Hematopoietic multipotent progenitor cell treated with erythropoietin and hydrocortisone succinate and interleukin-3 and kit ligand, for 4 days (in vitro differentiated cells): ENCODE data around the gene MRPS34.
"Not testable (repeated sequence)": the region's sequence is repeated elsewhere in the genome, so short reads cannot be mapped to it uniquely, and the experiment has no call there.

Experiments used
- DNase-seq: peaks from one replicate; pipeline ENCODE4 v3.0.0-alpha.2; 2015

MRPS34 gene

DNA sequence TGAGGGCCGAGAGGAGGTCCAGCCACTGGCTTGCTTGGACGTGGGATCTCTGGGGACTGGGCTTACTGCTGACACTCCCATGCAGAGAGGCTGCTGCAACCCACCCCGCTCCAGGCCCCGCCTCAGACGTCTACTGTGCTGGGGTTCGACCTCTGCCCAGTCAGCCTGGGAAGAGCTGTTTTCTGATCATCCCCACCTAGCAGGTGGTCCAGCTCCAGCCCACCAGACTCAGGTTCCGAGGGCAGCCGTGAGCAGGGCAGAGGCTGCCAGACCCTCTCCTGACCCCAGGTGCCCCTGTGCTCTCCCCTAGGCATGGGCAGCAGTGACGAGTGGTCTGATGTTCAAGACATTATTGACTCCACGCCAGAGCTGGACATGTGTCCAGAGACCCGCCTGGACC, 25.0 kb downstream of the MRPS34 start:
- no peak for DNase-seq

DNA sequence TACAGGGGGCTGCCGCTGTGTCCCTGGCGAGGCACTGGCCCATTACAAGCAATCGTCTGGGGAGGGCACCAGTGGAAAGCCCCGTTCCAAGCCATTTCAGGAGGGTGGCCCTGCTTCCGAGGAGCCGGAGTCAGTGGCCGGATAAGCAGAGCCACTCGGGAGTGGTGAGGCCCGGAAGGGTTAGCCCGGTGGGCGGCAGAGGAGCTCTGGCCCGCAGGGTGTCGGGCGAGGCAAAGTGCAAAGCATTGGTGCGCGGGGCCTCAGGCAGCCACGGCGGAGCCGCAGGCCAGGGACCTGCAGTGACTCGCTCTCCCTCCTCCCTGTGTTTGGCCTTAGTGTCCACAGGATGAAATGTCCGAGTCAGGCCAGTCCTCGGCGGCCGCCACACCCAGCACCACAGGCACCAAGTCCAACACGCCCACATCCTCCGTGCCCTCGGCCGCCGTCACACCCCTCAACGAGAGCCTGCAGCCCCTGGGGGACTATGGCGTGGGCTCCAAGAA, 26.2 kb downstream of the MRPS34 start:
- DNase-seq = no peak

DNA sequence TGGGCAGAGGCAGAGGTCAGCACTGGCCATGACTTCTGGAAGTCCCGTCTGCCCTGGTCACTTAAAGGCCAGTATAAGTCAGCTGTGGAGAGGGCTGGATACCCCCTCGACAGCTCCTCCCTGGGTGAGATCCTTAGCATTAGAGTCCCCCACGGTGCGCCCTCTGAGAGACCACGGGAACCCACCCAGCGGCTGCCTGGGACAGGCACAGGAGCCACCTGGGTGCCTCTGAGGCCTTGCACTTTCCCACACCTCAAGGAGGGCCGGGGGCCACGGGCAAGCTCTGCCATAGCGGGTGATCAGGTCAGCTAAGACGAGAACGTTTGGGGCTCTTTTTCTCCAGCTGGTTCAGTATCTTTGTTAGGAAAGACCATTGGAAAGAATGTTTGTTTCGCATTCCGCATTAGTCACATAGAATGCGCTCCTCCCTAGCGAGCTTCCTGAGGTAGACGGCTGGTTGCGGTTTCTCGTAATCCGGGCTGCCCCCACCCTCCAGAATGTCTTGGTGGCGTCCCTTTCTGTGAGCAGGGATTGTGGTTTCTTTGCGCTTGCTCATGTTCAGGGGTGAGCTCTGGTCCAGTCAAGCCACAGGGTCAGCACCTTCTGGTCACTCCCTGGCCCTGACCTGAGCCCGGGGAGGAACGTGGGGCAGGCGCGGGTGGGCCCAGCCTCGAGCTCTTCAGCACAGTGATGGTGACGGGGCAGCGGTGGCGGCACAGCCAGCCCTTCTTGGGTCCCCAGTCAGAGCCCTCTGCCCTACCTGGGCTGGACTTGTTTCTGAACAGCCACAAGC, 26.8 kb downstream of the MRPS34 start:
- no peak for DNase-seq

DNA sequence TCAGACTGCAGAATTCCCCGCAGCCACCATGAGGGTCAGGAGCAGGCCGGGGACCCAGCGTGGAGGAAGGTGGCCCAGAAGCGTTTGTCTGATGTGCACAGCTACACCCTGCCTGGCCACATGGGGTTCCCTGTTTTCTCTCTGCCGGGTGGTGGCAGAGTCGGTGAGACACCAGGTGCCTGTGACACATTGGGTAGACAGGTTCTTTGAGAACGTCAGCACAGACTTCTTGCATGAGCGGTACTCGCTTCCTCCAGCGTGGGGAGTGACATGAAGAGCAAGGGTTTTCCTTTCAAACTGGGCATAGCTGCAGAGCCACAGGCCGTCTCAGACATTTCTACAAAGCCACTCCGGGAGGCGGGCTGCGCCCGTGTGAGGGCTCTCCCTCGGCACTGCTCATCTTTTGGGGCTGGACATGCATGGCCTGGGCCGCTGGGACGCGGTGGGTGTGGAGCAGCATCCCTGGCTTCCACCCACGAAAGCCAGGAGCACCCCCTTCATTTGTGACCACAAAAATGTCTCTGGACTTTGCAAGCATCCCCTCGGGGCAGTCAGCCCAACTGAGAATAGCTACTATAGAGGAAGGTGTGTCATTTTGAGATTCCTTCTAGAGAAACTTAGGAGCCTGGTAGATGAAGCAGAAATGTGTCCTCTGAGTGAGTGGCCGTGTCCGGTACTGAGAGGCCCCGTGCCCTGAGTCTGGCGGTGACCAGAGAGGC, 27.6 kb downstream of the MRPS34 start:
- no peak for DNase-seq

DNA sequence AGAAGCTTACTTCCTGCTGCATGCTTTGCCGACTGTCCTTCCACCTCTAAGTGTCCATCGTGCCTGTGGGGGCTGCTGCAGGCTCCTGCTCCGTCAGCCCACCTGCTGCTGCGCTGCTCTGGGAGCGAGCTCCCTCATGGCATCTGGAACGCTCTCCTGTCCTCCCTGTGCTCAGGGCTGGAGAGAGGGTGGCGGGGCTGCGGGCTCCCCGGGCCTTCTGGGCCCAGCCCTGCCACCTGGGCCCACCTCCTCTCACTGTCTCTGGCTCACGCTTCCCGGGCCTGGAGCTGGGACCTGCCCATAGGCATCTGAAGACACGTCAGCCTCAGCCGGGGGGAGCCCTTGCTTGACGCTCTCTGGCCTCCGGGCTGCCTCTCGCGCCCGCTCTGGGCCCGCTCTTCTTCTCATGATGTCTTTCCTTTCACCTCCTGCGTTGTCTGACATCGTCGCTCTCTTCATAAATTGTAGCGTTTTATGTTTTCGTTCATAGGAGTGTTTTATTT, 28.5 kb downstream of the MRPS34 start:
- no peak for DNase-seq

DNA sequence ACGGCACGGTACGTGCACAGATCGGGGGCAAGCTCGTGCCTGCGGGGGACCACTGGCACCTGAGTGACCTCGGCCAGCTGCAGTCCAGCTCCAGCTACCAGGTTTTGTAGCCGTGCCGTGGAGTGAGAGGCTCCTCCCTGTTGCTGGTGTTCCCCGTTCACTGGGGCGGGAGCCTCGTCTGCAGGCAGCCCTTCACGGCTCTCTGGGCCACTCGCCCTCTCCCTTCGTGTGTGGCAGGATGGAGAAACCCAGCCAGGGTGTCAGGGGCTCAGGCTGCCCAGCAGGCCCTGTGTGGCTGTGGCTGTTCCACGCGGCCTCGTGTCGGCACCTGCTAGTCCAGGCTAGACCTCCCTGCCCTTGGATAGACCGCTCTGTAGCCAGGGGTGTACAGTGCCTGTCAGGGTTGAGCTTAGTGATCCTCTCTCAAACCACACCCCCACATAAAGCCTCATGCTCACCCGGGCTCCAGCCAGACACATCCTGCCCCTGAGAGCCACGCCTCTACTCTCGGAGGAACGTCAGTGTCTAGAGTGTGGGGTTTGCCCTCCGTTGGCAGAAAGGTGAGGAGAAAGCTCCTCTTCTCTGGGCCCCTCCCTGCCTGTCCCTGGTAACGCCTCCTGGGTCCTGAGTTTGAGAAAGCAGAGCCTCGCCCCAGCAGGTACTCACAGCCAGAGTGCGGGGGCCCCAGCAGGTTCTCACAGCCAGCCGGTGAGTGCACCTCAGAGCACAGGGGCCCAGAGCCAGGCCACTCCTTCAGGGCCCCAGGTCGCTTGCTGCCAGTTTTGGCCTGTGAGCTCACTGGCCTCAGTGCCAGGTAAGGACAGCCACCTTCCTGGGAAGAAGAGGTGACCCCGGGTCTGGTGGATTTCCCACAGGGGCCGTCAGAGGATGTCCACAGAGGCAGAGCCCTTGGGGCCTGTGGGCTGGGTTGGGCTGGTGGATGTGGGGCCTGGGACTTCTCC, 29.3 kb downstream of the MRPS34 start:
- DNase-seq = no peak

DNA sequence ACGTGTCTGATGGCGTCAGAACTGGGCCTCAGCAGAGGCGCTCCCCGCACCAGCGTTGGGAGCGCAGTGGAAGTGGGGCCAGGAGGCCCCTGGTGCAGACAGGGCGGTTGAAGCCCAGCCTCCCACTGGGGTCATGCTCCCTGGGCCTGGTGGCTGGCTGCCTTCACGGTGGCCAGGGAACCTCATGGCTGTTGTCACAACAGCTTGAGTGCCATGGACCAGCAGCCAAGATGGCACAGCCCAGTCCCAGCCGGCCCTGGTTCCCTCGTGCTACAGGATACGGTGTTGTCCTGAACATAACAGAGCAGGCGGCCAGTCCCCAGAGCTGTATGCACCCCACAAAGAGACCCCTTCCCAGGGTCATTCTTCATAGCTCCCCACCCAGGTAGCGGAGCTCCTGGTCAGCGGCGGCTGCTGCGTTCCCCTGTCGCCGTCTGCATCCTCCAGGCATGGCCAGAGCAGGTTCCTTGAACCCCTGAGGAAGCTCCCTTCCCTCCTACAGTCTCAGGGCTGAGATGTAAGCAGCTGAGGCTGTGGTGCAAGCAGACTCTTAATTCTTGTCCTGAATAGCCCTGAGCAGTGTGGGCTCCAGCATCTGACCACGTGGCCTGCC, 31.3 kb downstream of the MRPS34 start:
- no peak for DNase-seq

DNA sequence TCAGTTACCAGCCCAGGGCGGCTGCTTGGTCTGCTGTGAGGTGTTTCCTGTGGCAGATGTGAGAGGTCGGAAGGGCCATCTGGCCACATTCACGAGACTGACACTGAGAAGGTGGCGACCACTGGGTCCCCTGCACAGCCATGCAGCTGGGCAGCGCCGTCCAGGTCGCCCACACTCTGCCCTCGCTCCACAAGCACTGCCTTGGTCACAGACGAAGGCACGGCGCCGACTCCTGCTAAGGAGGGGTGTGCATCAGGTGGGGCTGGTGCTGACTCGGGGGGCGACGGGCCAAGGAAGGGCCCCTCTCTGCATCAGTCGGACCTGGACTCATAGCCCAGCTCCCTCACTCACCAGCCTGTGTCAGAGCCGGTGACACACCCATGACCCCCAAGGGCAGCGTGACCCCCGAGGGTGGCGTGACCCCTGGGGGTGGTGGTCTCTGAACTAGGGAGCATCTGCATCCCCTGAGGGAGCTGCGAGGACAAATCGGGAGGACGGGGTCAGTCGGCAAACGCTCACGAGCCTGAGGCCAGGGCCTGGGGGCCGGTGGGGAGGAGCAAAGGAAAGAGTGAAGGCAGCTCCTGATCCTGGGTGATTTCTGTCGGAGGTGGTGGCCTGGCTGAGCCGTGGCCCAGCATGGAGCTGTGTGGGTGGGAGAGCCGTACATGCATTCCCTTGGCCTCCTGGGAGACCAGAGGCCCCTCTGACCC, 32.0 kb downstream of the MRPS34 start:
- DNase-seq = no peak

DNA sequence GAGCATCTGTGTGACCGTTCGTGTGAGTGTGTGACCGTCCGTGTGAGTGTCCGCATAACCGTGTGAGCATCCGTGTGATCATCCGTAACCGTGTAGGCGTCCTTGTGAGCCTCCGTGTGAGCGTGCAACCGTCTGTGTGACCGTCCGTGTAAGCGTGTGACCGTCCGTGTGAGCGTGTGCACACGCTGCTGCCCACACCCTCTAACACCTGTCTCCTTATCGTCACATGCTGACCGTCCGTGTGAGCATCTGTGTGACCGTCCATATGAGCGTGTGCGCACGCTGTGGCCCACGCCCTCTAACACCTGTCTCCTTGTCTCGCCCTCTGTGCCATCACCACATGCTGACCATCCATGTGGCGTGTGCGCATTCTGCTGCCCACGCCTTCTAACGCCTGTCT, 32.7 kb downstream of the MRPS34 start:
- DNase-seq = no peak

DNA sequence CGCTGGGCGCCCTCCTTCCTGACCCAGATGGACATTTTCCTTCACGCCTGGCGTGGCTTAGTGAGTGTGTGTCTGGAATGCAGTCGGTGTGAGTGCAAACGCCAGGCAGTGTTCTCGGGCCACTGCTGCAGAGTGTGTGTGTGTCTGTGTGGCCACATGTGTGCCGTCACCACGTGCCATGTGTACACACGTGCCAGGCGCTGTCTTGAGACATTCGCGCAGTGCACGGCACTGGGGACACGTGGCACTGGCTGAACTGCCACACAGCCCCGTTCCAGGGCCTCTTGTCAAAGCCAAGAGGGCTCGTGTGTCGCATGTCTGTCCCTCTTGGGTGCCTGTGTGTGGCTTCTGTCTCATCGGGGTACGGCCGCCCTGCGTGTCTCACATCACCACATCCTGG, 38.1 kb downstream of the MRPS34 start:
- no peak for DNase-seq

DNA sequence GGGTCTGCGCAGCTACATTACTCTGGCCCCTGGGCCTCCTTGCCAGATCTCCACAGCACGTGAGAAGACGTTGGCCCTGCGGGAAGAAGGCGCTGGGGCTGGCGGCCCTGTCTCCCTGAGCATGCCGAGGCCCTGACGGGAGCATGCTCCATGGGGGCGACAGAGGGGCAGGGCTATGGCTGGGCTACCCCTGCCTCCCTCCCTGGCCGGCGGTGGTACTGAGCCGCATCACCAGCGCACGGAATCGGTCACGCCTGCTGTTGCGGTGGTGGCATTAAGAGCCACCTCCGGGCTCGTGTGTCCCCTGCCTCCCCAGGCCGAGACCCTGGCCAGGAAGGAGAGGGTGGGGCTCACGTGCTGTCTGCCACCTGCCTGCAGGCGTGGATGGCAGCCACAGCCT, 38.8 kb downstream of the MRPS34 start:
- DNase-seq = no peak

DNA sequence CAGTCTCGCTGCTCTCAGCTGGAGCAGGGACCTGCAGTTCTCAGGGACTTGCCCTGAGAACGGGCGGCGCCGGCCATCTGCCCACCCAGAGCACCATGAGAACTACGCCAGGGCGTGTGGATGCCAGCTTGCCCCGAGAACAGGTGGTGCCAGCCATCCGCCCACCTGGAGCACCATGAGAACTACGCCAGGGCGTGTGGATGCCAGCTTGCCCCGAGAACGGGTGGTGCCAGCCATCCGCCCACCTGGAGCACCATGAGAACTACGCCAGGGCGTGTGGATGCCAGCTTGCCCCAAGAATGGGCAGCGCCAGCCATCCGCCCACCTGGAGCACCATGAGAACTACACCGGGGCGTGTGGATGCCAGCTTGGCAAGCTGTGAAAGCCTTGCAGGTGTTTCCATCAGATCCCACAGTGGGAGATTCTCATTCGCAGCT, 40.4 kb downstream of the MRPS34 start:
- DNase-seq = not testable (repeated sequence)

DNA sequence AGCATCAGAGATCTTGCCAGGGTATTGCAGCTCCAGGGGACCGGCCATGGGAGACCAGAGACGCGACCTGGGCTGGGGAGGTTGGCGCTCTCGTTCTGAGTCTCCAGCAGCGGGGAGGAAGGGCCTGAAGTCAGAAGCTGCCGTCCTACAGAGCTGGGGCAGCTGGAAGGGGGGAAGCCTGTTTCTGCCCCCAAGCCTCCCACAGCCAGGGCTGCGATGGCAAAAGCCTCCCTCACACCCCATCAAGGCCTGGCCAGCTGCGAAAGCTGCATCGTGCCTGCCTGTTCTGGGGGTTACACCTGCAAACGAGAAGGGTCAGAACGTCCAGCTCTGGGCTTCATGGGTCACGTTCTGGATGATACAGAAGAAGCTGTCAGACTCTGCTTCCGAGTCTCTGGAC, 40.9 kb downstream of the MRPS34 start:
- DNase-seq = no peak

DNA sequence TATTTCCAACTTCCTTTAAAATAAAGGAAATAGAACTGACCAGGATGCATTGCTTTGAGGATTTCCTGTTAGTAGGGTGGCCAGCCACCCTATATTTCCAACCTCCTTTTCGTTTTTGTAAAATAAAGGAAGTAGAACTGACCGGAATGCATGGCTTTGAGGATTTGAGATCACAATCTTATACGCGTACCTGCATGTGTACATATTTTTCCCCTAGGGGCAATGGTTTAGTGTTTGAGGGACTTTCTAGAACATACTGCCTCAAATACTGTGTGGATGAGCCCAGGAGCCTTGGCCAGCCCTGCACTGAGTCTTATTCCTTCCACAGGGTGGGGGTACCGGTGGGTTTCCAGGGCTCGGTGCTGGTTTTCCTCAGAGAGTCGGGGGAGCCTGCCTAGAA, 41.3 kb downstream of the MRPS34 start:
- no peak for DNase-seq

DNA sequence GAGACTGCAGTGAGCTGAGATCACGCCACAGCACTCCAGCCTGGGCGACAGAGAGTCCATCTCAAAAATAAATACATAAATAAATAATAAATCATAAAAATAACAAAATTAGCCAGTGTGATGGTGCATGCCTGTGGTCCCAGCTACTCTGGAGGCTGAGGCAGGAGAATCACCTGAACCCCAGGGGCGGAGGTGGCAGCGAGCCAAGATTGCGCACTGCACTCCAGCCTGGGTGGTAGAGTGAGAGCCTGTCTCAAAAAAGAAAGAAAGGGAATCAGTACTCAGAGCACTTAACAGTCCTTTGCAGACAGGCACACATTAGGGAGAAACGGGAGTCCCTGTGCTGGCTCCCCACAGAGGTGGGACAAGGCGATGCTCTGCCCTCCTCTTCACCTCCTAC, 41.9 kb downstream of the MRPS34 start:
- DNase-seq = no peak

DNA sequence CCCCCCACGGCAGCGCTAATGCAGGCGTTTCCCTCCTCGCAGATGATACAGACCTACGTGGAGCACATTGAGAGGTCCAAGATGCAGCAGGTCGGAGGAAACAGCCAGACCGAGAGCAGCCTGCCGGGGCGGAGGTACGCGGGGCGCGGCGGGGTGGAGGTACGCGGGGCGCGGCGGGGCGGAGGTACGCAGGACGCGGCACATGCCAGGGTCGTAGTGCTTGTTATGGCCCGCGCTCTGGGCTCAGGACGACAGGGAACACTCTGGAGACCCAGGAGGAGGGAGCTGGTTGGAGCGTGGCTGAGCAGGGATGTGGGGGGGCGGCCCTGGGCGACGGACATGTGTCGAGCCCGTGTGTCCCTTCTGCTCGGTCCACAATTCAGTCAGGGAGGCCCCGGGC, 43.5 kb downstream of the MRPS34 start:
- no peak for DNase-seq

DNA sequence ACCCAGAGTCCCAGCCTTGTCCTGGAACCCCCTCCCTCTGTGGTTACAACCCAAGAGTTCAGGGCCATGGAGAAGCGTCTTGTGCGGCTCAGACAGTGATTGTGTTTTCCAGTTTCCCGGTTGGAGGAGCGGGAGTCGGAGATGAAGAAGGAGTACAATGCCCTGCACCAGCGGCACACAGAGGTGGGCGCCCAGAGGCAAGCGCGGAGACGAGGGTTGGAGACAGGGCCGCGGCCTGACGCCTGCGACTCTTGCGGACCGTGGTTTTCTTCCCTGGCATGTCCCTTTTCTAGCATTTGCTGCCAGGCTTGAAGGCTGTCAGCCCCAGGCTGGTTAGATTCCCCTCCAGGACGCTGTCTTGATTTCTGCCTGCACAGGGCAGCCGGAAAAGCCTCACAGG, 43.9 kb downstream of the MRPS34 start:
- no peak for DNase-seq

DNA sequence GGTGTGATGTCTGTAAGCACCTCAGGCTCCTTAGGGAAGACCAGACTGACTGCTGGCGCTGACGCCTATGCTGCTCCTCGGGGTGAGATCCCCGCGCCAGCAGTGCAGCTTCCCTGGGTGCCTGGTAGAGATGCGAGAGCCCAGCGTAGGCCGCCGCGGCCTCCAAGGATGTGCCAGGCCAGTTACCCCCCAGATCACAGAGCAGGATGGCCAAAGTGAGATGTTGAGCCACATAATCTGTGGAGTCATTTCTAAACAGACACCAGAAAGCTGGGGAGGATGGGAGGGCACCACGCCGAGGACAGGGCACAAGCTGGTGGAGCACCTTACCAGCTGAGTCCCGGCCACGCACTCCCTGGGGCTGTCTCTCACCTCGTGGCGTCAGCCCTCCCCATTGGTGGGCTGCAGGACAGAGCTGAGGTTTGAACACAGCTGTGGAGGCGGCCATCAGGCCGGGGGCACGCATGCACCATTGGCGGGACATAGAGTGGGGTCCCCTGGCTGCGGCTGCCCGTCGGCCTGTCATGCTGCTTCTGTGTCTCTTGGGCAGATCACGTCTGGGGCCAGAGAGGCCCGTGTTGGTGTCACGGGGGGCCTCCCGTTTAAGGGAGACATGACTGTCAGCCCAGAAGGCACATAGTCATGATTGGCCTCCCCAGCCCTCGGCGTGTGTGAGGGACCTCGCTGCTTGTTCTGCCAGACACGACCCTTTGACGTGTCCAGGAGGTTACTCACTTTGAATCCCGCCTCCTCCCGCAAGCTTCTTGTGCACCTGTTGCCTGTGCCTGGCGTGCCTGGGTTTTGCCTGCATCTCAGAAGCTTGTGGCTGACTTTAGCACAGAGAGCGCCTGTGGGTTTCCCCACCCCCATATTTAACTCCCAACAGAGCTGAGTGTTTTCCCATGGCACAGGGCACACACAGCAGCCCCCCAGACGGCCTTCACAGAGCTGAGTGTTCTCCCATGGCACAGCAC, 45.0 kb downstream of the MRPS34 start:
- no peak for DNase-seq

DNA sequence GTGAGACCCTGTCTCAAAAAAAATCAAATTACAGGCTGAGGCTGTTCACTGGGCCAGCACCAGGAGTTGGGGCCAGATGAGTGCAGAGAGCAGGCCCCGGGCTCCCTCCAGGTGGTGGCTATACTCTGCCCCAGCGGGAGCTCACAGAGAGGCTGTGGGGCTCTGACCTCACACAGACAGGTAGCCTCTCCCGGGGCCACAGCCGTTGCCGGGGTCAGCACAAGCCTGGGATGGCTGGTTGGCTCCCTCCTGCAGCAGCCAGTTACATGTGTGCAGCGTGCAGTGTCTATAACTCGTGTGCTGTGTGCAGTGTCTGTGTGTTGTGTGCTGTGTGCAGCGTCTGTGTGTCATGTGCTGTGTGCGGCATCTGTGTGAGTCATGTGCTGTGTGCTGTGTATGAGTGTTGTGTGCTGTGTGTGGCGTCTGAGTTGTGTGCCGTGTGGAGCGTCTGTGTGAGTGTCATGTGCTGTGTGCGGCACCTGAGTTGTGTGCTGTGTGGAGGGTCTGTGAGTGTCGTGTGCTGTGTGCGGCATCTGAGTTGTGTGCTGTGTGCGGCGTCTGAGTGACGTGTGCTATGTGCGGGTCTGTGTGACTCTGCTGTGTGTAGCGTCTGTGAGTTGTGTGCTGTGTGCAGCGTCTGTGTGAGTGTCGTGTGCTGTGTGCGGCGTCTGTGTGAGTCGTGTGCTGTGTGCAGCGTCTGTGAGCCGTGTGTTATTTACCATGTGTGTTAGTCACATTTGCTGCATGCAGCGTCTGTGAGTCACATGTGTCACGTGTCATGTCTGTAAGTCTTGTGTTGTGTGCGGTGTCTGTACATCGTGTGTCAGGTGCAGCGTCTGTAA, 46.1 kb downstream of the MRPS34 start:
- DNase-seq = no peak

DNA sequence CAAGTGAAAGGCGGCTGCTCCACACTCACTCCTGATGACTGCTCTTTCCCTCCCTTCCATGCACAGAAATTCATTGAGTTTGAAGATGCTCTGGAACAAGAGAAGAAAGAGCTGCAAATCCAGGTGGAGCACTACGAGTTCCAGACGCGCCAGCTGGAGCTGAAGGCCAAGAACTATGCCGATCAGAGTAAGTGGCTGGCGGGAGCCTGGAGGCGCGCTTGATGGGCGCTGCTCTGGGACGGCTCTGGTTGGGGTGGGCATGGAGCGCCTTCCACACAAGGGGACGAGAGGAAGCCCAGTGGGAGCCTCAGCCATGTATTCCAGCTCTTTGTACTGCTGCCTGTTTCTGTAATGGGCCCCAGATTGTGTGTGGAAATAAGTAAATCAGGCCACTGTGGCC, 48.4 kb downstream of the MRPS34 start:
- no peak for DNase-seq
